IMR-90 (cell line): ENCODE data around the gene ADCY2. TPM values are rescaled to one million over a fixed set of nuclear protein-coding genes. Genes with fewer than 3 reads are reported as not detected.

Experiments
- ATAC-seq: fragments of 200-7000 bp; cut with Tn5 transposase; 2 replicates; pipeline ENCODE4 v1.9.1; 2020; ENCODE audit warnings: low read depth, mild to moderate bottlenecking, moderate library complexity
- BruUV-seq: library from RNA; stranded (reverse); fragments of 400-500 nt; replicated peaks from 2 replicates; lab custom pipeline; 2021; lab: Mats Ljungman, UMichigan
- CTCF ChIA-PET: fragments of 300-600 bp; formaldehyde crosslinking; extraction: SDS; loops from one replicate; lab custom pipeline; 2021; ENCODE audit warnings: antibody characterized with exemption; lab: Yijun Ruan, JAX
- POLR2A ChIA-PET: fragments of 300-600 bp; sonication (Branson Sonifier 250); formaldehyde crosslinking; loops from one replicate; lab custom pipeline; 2022; ENCODE audit warnings: antibody characterized with exemption; ENCODE audit not compliant: unreplicated experiment; lab: Charles Lee
- DNase-seq: peaks from one replicate; pipeline ENCODE4 v3.0.0; 2013
- H2AFZ ChIP-seq: replicated peaks from 2 replicates; pipeline ENCODE3; 2013; ENCODE audit warnings: low read length, mild to moderate bottlenecking; ENCODE audit not compliant: poor library complexity
- H2AK5ac ChIP-seq: 2 replicates; pipeline ENCODE4 v1.6.1; 2013; ENCODE audit warnings: low read depth, low read length, inconsistent platforms
- H2AK9ac ChIP-seq: replicated peaks from 2 replicates; pipeline ENCODE3; 2013; ENCODE audit warnings: mild to moderate bottlenecking, low read depth, low read length, moderate library complexity; ENCODE audit not compliant: poor library complexity
- H2BK120ac ChIP-seq: 2 replicates; pipeline ENCODE4 v1.6.1; 2013; ENCODE audit warnings: low read depth, low read length, inconsistent platforms
- H2BK15ac ChIP-seq: 3 replicates; pipeline ENCODE4 v1.6.1; 2013; ENCODE audit warnings: low read depth, low read length, inconsistent platforms
- H2BK20ac ChIP-seq: 2 replicates; pipeline ENCODE4 v1.6.1; 2013; ENCODE audit warnings: low read depth, mild to moderate bottlenecking, inconsistent platforms, low read length, moderate library complexity
- H2BK5ac ChIP-seq: 2 replicates; pipeline ENCODE4 v1.6.1; 2013; ENCODE audit warnings: mild to moderate bottlenecking, low read depth, low read length, inconsistent platforms; ENCODE audit not compliant: poor library complexity, severe bottlenecking
- H3K14ac ChIP-seq: replicated peaks from 2 replicates; pipeline ENCODE4 v1.6.1; 2013; ENCODE audit warnings: low read depth, low read length, inconsistent platforms
- H3K18ac ChIP-seq: 2 replicates; pipeline ENCODE4 v1.6.1; 2013; ENCODE audit warnings: low read depth, low read length, control low read depth
- H3K23ac ChIP-seq: 2 replicates; pipeline ENCODE4 v1.6.1; 2013; ENCODE audit warnings: low read depth, low read length, inconsistent platforms
- H3K27ac ChIP-seq: 2 replicates; pipeline ENCODE4 v1.5.1; 2013; ENCODE audit warnings: mild to moderate bottlenecking, control low read depth, low read length; ENCODE audit not compliant: insufficient read depth
- H3K27me3 ChIP-seq: 2 replicates; pipeline ENCODE4 v1.6.1; 2013; ENCODE audit warnings: low read length; ENCODE audit not compliant: control insufficient read depth, insufficient read depth
- H3K36me3 ChIP-seq: 2 replicates; pipeline ENCODE4 v1.6.1; 2013; ENCODE audit warnings: low read length, mixed read lengths; ENCODE audit not compliant: control insufficient read depth, insufficient read depth
- H3K4ac ChIP-seq: 2 replicates; pipeline ENCODE4 v1.6.1; 2013; ENCODE audit warnings: low read depth, low read length, inconsistent platforms
- H3K4me1 ChIP-seq: 2 replicates; pipeline ENCODE4 v1.6.1; 2013; ENCODE audit warnings: low read length, mixed read lengths; ENCODE audit not compliant: control insufficient read depth, insufficient read depth
- H3K4me2 ChIP-seq: 2 replicates; pipeline ENCODE4 v1.6.1; 2013; ENCODE audit warnings: low read depth, mild to moderate bottlenecking, control low read depth, low read length, moderate library complexity
- H3K4me3 ChIP-seq: 2 replicates; pipeline ENCODE4 v1.5.1; 2013; ENCODE audit warnings: low read depth, mild to moderate bottlenecking, control low read depth, low read length, moderate library complexity; ENCODE audit not compliant: insufficient read depth
- H3K56ac ChIP-seq: 2 replicates; pipeline ENCODE4 v1.6.1; 2013; ENCODE audit warnings: low read length, inconsistent platforms; ENCODE audit not compliant: insufficient read depth; ENCODE audit errors: extremely low read depth
- H3K79me1 ChIP-seq, 2 experiments: 2 replicates each; pipeline ENCODE4 v1.6.1; 2013; ENCODE audit warnings: low read length in 2 of 2, inconsistent platforms in 1 of 2, low read depth in 1 of 2
- H3K9ac ChIP-seq: 2 replicates; pipeline ENCODE4 v1.6.1; 2013; ENCODE audit warnings: low read depth, low read length, control low read depth
- H3K9me1 ChIP-seq: 2 replicates; pipeline ENCODE4 v1.6.1; 2013; ENCODE audit warnings: low read length, inconsistent platforms; ENCODE audit not compliant: insufficient read depth
- H3K9me3 ChIP-seq: 2 replicates; pipeline ENCODE4 v1.6.1; 2013; ENCODE audit warnings: low read length; ENCODE audit not compliant: control insufficient read depth, insufficient read depth
- H4K20me1 ChIP-seq: 2 replicates; pipeline ENCODE4 v1.6.1; 2013; ENCODE audit warnings: low read length, inconsistent platforms; ENCODE audit not compliant: insufficient read depth
- H4K5ac ChIP-seq: 2 replicates; pipeline ENCODE4 v1.6.1; 2013; ENCODE audit warnings: mild to moderate bottlenecking, low read depth, low read length, control low read depth
- H4K8ac ChIP-seq, 2 experiments: 2 replicates each; pipeline ENCODE4 v1.6.1; 2013; ENCODE audit warnings: low read depth in 2 of 2, low read length in 2 of 2, control low read depth in 1 of 2, inconsistent platforms in 1 of 2
- H4K91ac ChIP-seq: 2 replicates; pipeline ENCODE4 v1.6.1; 2013; ENCODE audit warnings: low read depth, low read length, inconsistent platforms; ENCODE audit not compliant: insufficient read depth
- CHD1 ChIP-seq: IDR thresholded peaks from 2 replicates; pipeline ENCODE4 v1.6.1; 2012; ENCODE audit warnings: low read depth, low read length, improper control_type of control experiment
- MAZ ChIP-seq: IDR thresholded peaks from 2 replicates; pipeline ENCODE4 v1.6.1; 2012; ENCODE audit warnings: low read depth, mild to moderate bottlenecking, low read length, improper control_type of control experiment, moderate library complexity, borderline replicate concordance
- MXI1 ChIP-seq: IDR thresholded peaks from 2 replicates; pipeline ENCODE4 v1.6.1; 2012; ENCODE audit warnings: low read depth, mild to moderate bottlenecking, low read length, moderate library complexity, borderline replicate concordance
- POLR2A ChIP-seq: IDR thresholded peaks from 2 replicates; pipeline ENCODE4 v1.6.1; 2012; ENCODE audit warnings: mild to moderate bottlenecking, low read depth, low read length
- RAD21 ChIP-seq: IDR thresholded peaks from 2 replicates; pipeline ENCODE4 v1.6.1; 2012; ENCODE audit warnings: low read length, improper control_type of control experiment
- RCOR1 ChIP-seq: IDR thresholded peaks from 2 replicates; pipeline ENCODE4 v1.6.1; 2012; ENCODE audit warnings: mild to moderate bottlenecking, low read length, improper control_type of control experiment; ENCODE audit not compliant: insufficient replicate concordance
- SMC3 ChIP-seq: fragments of 150-350 bp; IDR thresholded peaks from 2 replicates; pipeline ENCODE4 v1.6.1; 2016; ENCODE audit warnings: low read depth, mild to moderate bottlenecking, antibody characterized with exemption, low read length, moderate library complexity
- WGBS, 2 experiments: methylation state at CpG; one replicate each; pipeline versions ENCODE4 v1.1.5 to v1.1.7; 2013; ENCODE audit warnings: missing lambda C conversion rate in 2 of 2; ENCODE audit not compliant: insufficient read length in 1 of 2; ENCODE audit errors: extremely low coverage in 2 of 2; 5-methylcytosine and 5-hydroxymethylcytosine counted together
- dilution Hi-C: fragments of 300-500 bp; cut with HindIII; formaldehyde crosslinking; loops from one replicate; pipeline ENCODE4 v1.14.3; 2018; ENCODE audit warnings: low sequenced_read_pairs; ENCODE audit not compliant: unreplicated experiment
- in situ Hi-C: fragments of 300-500 bp; cut with MboI; formaldehyde crosslinking; loops from 3 replicates; pipeline ENCODE4 v1.14.3; 2019; ENCODE audit warnings: low sequenced_read_pairs, inconsistent platforms, mixed read lengths
- intact Hi-C: fragments of 100-400 bp; cut with micrococcal nuclease; formaldehyde crosslinking; loops from 2 replicates; pipeline ENCODE4 v1.10.0; 2022
- polyA plus RNA-seq, 3 experiments: library from polyadenylated mRNA; depleted of rRNA; stranded (reverse); fragments of >200 nt; gene quantifications; 2 replicates each; pipeline ENCODE4 v1.2.3, GENCODE V29; 2012; ENCODE audit warnings: low replicate concordance in 1 of 3
- total RNA-seq: library from RNA; depleted of rRNA; stranded (reverse); fragments of >200 nt; gene quantifications from 2 replicates; pipeline ENCODE4 v1.2.3, GENCODE V29; 2012
- TF ChIP-seq, protein P1 (sequence below): fragments of 150-350 bp; IDR thresholded peaks from 2 replicates; pipeline ENCODE4 v1.6.1; 2017; ENCODE audit warnings: mild to moderate bottlenecking, antibody characterized with exemption, low read length, low read depth

The ADCY2 gene
- total and polyA plus RNA-seq, 2 of the 4 experiments (the other 2 are of a cell fraction): not detected

DNA sequence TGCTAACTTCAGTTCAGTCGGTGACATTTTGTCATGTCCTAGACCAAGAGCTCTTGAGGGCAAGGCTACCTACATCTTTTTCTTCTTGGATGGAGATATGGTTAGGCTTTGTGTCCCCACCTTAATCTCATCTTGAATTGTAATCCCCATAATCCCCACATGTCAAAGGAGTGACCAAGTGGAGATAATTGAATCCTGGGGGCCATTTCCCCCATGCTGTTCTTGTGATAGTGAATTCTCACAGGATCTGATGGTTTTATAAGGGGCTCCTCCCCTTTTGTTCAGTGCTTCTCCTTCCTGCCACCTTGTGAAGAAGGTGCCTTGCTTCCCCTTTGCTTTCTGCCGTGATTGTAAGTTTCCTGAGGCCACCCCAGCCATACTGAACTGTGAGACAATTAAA is 457.1 kb downstream of the ADCY2 start:
- no peak for DNase-seq
- H2BK15ac ChIP-seq: no peak overlapping the region
- no peaks in the 10 kb centered on the region for H3K4me1 ChIP-seq
- H2AK9ac ChIP-seq: no peak overlapping the region
- ChIA-PET CTCF (no interaction called here), POLR2A (no interaction called here)
- dilution Hi-C loops: no loop called here
- BruUV-seq: no TSS peak
- no peak overlapping the region for H2AK5ac ChIP-seq
- H3K9ac ChIP-seq: no peak overlapping the region
- no peak overlapping the region for H3K56ac ChIP-seq
- no peak overlapping the region for H4K5ac ChIP-seq
- no peak overlapping the region for H2BK20ac ChIP-seq
- no peak overlapping the region for H2AFZ ChIP-seq
- no peaks in the 10 kb centered on the region for H3K9me1 ChIP-seq
- no peak overlapping the region for H2BK120ac ChIP-seq
- peaks cover 2% of the 10 kb centered on the region; the same call in 1 of the 2 replicates for H3K9me3 ChIP-seq
- H2BK5ac ChIP-seq: no peak overlapping the region
- H3K27me3 ChIP-seq: peaks cover 25% of the 10 kb centered on the region
- no peak overlapping the region for H3K4me2 ChIP-seq
- intact Hi-C loops: no loop called here
- no peak overlapping the region for H3K18ac ChIP-seq
- H4K8ac ChIP-seq: no peak overlapping the region
- H3K23ac ChIP-seq: no peak overlapping the region
- no peak for TF ChIP-seq POLR2A
- no peak for TF ChIP-seq CHD1
- no peak for TF ChIP-seq MXI1
- TF ChIP-seq SMC3: no peak
- no peak for TF ChIP-seq RCOR1
- TF ChIP-seq MAZ: no peak
- TF ChIP-seq, protein P1, sequence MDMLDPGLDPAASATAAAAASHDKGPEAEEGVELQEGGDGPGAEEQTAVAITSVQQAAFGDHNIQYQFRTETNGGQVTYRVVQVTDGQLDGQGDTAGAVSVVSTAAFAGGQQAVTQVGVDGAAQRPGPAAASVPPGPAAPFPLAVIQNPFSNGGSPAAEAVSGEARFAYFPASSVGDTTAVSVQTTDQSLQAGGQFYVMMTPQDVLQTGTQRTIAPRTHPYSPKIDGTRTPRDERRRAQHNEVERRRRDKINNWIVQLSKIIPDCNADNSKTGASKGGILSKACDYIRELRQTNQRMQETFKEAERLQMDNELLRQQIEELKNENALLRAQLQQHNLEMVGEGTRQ: no peak
- TF ChIP-seq RAD21: no peak
- H3K4ac ChIP-seq: no peak overlapping the region
- H3K4me3 ChIP-seq: no peak overlapping the region
- no peaks in the 10 kb centered on the region for H3K79me1 ChIP-seq
- H4K20me1 ChIP-seq: no peaks in the 10 kb centered on the region
- peaks cover 1% of the 10 kb centered on the region; the same call in 1 of the 2 replicates for H3K36me3 ChIP-seq
- no CpG with 5 or more reads among the region's 2 CpGs for WGBS, 2 experiments
- in situ Hi-C loops: no loop called here
- no peak overlapping the region for H3K27ac ChIP-seq
- ATAC-seq: no peak
- H3K14ac ChIP-seq: no peak overlapping the region
- H4K91ac ChIP-seq: no peak overlapping the region
